GM13977 (cell line): ENCODE results near the gene HCFC2.

Experiments used
- DNase-seq: peaks from one replicate; pipeline ENCODE4 v3.0.0; 2012; ENCODE audit warnings: low spot score
- CTCF ChIP-seq: IDR thresholded peaks from 2 replicates; pipeline ENCODE4 v1.5.1; 2012; ENCODE audit warnings: mild to moderate bottlenecking, control low read depth; ENCODE audit not compliant: insufficient read depth; ENCODE audit errors: extremely low read depth, missing control alignments
- in situ Hi-C: fragments of 300-500 bp; cut with MboI; formaldehyde crosslinking; loops from one replicate; pipeline ENCODE4 v1.12.0; 2022; ENCODE audit warnings: low sequenced_read_pairs, low pct_unique_long_range_greater_than_20kb, mixed read lengths, inconsistent platforms; ENCODE audit not compliant: unreplicated experiment

Gene HCFC2

GRCh38 chr12:104049903-104050356 is 14.4 kb upstream of the HCFC2 start, which contains the start of gene GLT8D2:
Gene GLT8D2, minus strand, starts transcription at chr12:104050187. Its CDS starts 30,539 bp downstream, at chr12:104019648.
- TF ChIP-seq CTCF = no peak
- no peak for DNase-seq
- in situ Hi-C loops = no loop called here

GRCh38 chr12:104050436-104050835 is 13.9 kb upstream of the HCFC2 start:
- no peak for TF ChIP-seq CTCF
- in situ Hi-C loops = no loop called here
- DNase-seq = no peak

- TF ChIP-seq CTCF = no peak
- in situ Hi-C loops = no loop called here
- DNase-seq = no peak
Observed at GRCh38 chr12:104054681-104055346, 9.5 kb upstream of the HCFC2 start.

GRCh38 chr12:104055686-104056388 is 8.5 kb upstream of the HCFC2 start:
- in situ Hi-C loops = no loop called here
- DNase-seq = no peak
- TF ChIP-seq CTCF = no peak

- no peak for TF ChIP-seq CTCF
- DNase-seq = no peak
- in situ Hi-C loops = no loop called here
Observed at GRCh38 chr12:104056419-104056972, 7.8 kb upstream of the HCFC2 start.

GRCh38 chr12:104057771-104058197 is 6.5 kb upstream of the HCFC2 start:
- in situ Hi-C loops = no loop called here

More at GRCh38 chr12:104057771-104058197, 6.5 kb upstream of the HCFC2 start:
- peak; percentile 31 for DNase-seq
- TF ChIP-seq CTCF = peak; percentile 75
